SK-N-SH treated with all-trans-retinoic acid at 6 μM for 48 hours (cell line): Measurements from ENCODE around the gene PCSK9.

ENCODE experiments used
- ATAC-seq: fragments of 200-7000 bp; cut with Tn5 transposase; 3 replicates; pipeline ENCODE4 v1.9.1; 2020; ENCODE audit warnings: mild to moderate bottlenecking, moderate library complexity
- ARNTL ChIP-seq: fragments of 450-650 bp; formaldehyde crosslinking; IDR thresholded peaks from 2 replicates; pipeline ENCODE4 v1.5.0; 2020; ENCODE audit warnings: low read depth, mild to moderate bottlenecking, moderate library complexity, borderline replicate concordance
- BACH2 ChIP-seq: fragments of 250-450 bp; sonication (Bioruptor Pico); IDR thresholded peaks from 2 replicates; pipeline ENCODE4 v1.9.0; 2021; ENCODE audit warnings: mild to moderate bottlenecking, borderline replicate concordance
- CREB5 ChIP-seq: fragments of 250-450 bp; sonication (Bioruptor Pico); IDR thresholded peaks from 2 replicates; pipeline ENCODE4 v1.5.1; 2020; ENCODE audit warnings: low read depth, mild to moderate bottlenecking, moderate library complexity
- CSDC2 ChIP-seq: fragments of 250-450 bp; sonication (Bioruptor Pico); IDR thresholded peaks from 2 replicates; pipeline ENCODE4 v1.5.0; 2020; ENCODE audit warnings: mild to moderate bottlenecking, moderate library complexity
- CSRNP3 ChIP-seq: fragments of 250-450 bp; sonication (Bioruptor Pico); IDR thresholded peaks from 2 replicates; pipeline ENCODE4 v1.5.1; 2021; ENCODE audit warnings: mild to moderate bottlenecking, moderate library complexity
- ESRRG ChIP-seq: fragments of 250-450 bp; sonication (Bioruptor Pico); IDR thresholded peaks from 2 replicates; pipeline ENCODE4 v1.6.1; 2021; ENCODE audit warnings: mild to moderate bottlenecking
- ISL1 ChIP-seq: fragments of 250-450 bp; sonication (Bioruptor Pico); IDR thresholded peaks from 2 replicates; pipeline ENCODE4 v2.1.2; 2022; ENCODE audit warnings: mild to moderate bottlenecking, moderate library complexity
- OSR1 ChIP-seq: fragments of 250-450 bp; sonication (Bioruptor Pico); IDR thresholded peaks from 2 replicates; pipeline ENCODE4 v1.8.0; 2022; ENCODE audit warnings: moderate library complexity, mild to moderate bottlenecking, inconsistent platforms
- RARB ChIP-seq: fragments of 250-450 bp; sonication (Bioruptor Pico); IDR thresholded peaks from 2 replicates; pipeline ENCODE4 v1.8.0; 2021; ENCODE audit warnings: mild to moderate bottlenecking, moderate library complexity
- TOX ChIP-seq: fragments of 250-450 bp; sonication (Bioruptor Pico); IDR thresholded peaks from 2 replicates; pipeline ENCODE4 v1.8.0; 2021; ENCODE audit warnings: mild to moderate bottlenecking, moderate library complexity, borderline replicate concordance
- TSHZ2 ChIP-seq: fragments of 250-450 bp; sonication (Bioruptor Pico); IDR thresholded peaks from 2 replicates; pipeline ENCODE4 v1.5.0; 2020; ENCODE audit warnings: mild to moderate bottlenecking, moderate library complexity
- ZC3H10 ChIP-seq: fragments of 250-450 bp; sonication (Bioruptor Pico); IDR thresholded peaks from 2 replicates; pipeline ENCODE4 v1.5.1; 2021; ENCODE audit warnings: mild to moderate bottlenecking, moderate library complexity
- ZFP3 ChIP-seq: fragments of 250-450 bp; sonication (Bioruptor Pico); IDR thresholded peaks from 2 replicates; pipeline ENCODE4 v1.5.0; 2020; ENCODE audit warnings: mild to moderate bottlenecking, moderate library complexity
- ZFP30 ChIP-seq: fragments of 450-650 bp; formaldehyde crosslinking; IDR thresholded peaks from 2 replicates; pipeline ENCODE4 v1.5.0; 2022; ENCODE audit warnings: mild to moderate bottlenecking, moderate library complexity
- ZNF565 ChIP-seq: fragments of 450-650 bp; formaldehyde crosslinking; conservative IDR thresholded peaks from 2 replicates; pipeline ENCODE4 v1.5.0; 2020; ENCODE audit warnings: low read depth, mild to moderate bottlenecking, moderate library complexity
- ZNF70 ChIP-seq: fragments of 450-650 bp; formaldehyde crosslinking; IDR thresholded peaks from 2 replicates; pipeline ENCODE4 v1.5.0; 2020; ENCODE audit warnings: mild to moderate bottlenecking, moderate library complexity
- ZNF8 ChIP-seq: fragments of 450-650 bp; formaldehyde crosslinking; IDR thresholded peaks from 2 replicates; pipeline ENCODE4 v1.5.0; 2020; ENCODE audit warnings: mild to moderate bottlenecking, moderate library complexity
- TF ChIP-seq, protein P1 (sequence below): fragments of 250-450 bp; sonication (Bioruptor Pico); IDR thresholded peaks from 2 replicates; pipeline ENCODE4 v1.8.0; 2021; ENCODE audit warnings: low read depth, mild to moderate bottlenecking, moderate library complexity, borderline replicate concordance

Gene PCSK9

GRCh38 chr1:54997711-54997986, 41.7 kb upstream of the PCSK9 start:
- TF ChIP-seq OSR1 (CRISPR knock-in tag) (no peak), ESRRG (CRISPR knock-in tag) (no peak), ZC3H10 (CRISPR knock-in tag) (no peak)
- no peak for ATAC-seq

DNA sequence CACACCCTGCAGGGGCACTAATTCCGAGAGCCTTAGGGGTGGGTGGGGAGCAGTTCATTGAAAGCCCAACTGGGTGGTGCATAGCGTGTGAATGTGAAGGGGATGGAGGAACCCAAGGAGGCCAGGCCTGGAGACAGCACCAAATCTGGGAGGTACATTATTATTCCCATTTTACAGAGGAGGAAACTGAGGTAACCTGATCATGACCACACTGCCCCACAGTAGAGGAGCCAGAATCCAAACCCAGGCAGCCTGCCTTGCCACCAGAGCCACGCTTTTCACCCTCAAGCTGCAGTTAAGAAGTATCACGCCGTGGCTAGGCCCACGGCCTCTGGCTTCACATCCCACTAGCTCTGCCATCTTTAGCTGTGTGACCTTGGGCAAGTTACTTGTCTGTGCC, 41.2 kb upstream of the PCSK9 start:
- no peak for ATAC-seq
- TF ChIP-seq ZNF565 (CRISPR knock-in tag) (no peak), BACH2 (CRISPR knock-in tag) (no peak), CREB5 (CRISPR knock-in tag) (no peak), ARNTL (CRISPR knock-in tag) (no peak), ZNF70 (CRISPR knock-in tag) (no peak), TOX (CRISPR knock-in tag) (no peak)

GRCh38 chr1:54998677-54999076, 40.7 kb upstream of the PCSK9 start, which contains the start of gene BSND:
BSND (plus strand) TSS chr1:54998933; CDS start chr1:54999187, 254 bp downstream.
- ATAC-seq = no peak
- no peak for TF ChIP-seq ESRRG (CRISPR knock-in tag)
- no peak for TF ChIP-seq ZFP3 (CRISPR knock-in tag)
- TF ChIP-seq, protein P1, sequence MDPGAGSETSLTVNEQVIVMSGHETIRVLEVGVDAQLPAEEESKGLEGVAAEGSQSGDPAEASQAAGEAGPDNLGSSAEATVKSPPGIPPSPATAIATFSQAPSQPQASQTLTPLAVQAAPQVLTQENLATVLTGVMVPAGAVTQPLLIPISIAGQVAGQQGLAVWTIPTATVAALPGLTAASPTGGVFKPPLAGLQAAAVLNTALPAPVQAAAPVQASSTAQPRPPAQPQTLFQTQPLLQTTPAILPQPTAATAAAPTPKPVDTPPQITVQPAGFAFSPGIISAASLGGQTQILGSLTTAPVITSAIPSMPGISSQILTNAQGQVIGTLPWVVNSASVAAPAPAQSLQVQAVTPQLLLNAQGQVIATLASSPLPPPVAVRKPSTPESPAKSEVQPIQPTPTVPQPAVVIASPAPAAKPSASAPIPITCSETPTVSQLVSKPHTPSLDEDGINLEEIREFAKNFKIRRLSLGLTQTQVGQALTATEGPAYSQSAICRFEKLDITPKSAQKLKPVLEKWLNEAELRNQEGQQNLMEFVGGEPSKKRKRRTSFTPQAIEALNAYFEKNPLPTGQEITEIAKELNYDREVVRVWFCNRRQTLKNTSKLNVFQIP (CRISPR knock-in tag) = no peak
- TF ChIP-seq CSRNP3 (CRISPR knock-in tag) = no peak
- TF ChIP-seq RARB (CRISPR knock-in tag) = no peak
- no peak for TF ChIP-seq ZNF70 (CRISPR knock-in tag)
- no peak for TF ChIP-seq TOX (CRISPR knock-in tag)
- no peak for TF ChIP-seq ZNF565 (CRISPR knock-in tag)
- TF ChIP-seq CSDC2 = no peak
- TF ChIP-seq ARNTL (CRISPR knock-in tag) = no peak
- TF ChIP-seq TSHZ2 (CRISPR knock-in tag) = no peak
- TF ChIP-seq ZNF8 = no peak
- TF ChIP-seq ZFP30 (CRISPR knock-in tag) = no peak
- no peak for TF ChIP-seq ISL1 (CRISPR knock-in tag)
- TF ChIP-seq, all 23 proteins: peak for 0

DNA sequence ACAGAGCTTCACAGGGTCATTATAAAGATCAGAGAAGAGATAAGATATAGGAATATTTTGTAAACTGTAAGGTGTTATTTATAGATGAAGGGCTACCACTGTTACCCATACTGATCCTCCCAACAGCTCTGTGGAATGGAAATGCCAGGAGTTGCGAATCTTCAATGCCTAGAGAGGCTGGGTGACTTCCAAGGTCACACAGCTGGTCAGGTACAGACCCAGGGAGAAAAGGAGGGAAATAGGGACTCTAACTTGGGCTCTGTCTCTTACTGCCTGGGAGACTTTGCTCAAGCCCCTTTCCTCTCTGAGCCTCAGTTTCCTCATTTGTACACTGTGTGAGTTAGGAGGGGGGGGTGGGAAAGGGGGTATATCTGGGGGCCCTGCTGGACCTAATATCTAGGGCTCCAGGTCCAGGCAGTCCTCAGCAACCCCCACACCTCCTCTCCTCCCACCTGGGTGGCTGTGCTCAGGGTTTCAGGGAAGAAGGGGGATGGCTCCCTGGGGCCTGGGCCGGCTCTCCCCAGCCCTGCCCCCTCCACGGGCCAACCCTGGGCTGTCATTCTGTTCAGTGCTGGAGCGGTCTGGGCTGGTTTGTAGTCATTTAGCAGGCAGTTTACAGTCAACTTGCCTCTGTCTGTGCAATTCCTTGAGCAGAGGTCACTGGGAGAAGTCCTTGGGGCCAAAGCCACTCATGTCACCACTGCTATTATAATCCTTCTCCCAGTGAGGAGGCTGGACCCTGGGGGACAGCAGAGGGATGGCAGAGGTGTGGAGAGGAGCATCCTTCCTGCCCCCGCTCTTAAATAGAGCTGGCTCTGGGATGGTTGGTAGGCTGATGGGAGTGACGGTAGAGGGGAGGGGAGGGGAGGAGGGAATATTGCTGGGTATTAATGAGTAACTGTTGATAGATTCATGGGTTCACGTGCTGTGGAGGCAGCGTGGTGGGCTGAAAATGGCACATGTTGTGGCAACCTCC, 39.0 kb upstream of the PCSK9 start:
- ATAC-seq = no peak
- TF ChIP-seq CSRNP3 (CRISPR knock-in tag) (no peak), ZNF8 (no peak), OSR1 (CRISPR knock-in tag) (no peak)
